Bronchial epithelial cell (primary cell): Measurements from ENCODE around the gene MILR1. TPM values are rescaled to one million over a fixed set of nuclear protein-coding genes. Genes with fewer than 3 reads are reported as not detected.
"Not testable (repeated sequence)": the region's sequence is repeated elsewhere in the genome, so short reads cannot be mapped to it uniquely, and the experiment has no call there.

Experiments used
- DNase-seq: peaks from one replicate; pipeline ENCODE4 v3.0.0-alpha.2; 2010; ENCODE audit warnings: low read depth
- FAIRE-seq: peaks from 2 replicates; lab custom pipeline; 2011; peaks lifted over from hg19 to GRCh38; lab: Jason Lieb, UNC
- H3K27me3 ChIP-seq: 2 replicates; pipeline ENCODE4 v1.5.1; 2011; ENCODE audit warnings: low read length; ENCODE audit not compliant: control insufficient read depth, insufficient read depth
- H3K36me3 ChIP-seq: 2 replicates; pipeline ENCODE4 v1.5.1; 2011; ENCODE audit warnings: low read length; ENCODE audit not compliant: control insufficient read depth, insufficient read depth
- H3K4me3 ChIP-seq: 2 replicates; pipeline ENCODE4 v1.5.1; 2011; ENCODE audit warnings: mild to moderate bottlenecking, low read depth, low read length, control low read depth
- total RNA-seq: library from RNA; depleted of rRNA; stranded (reverse); fragments of >200 nt; gene quantifications from 2 replicates; pipeline ENCODE4 v1.2.1, GENCODE V29; 2014
- TF ChIP-seq, protein P1 (sequence below): IDR thresholded peaks from 2 replicates; pipeline ENCODE4 v1.5.1; 2011; ENCODE audit warnings: mild to moderate bottlenecking, moderate library complexity, low read length, control low read depth, inconsistent platforms; ENCODE audit not compliant: insufficient read depth, severe bottlenecking

The MILR1 gene
- total RNA-seq, 1 donor from 2014 or later: 0.79 TPM

DNA sequence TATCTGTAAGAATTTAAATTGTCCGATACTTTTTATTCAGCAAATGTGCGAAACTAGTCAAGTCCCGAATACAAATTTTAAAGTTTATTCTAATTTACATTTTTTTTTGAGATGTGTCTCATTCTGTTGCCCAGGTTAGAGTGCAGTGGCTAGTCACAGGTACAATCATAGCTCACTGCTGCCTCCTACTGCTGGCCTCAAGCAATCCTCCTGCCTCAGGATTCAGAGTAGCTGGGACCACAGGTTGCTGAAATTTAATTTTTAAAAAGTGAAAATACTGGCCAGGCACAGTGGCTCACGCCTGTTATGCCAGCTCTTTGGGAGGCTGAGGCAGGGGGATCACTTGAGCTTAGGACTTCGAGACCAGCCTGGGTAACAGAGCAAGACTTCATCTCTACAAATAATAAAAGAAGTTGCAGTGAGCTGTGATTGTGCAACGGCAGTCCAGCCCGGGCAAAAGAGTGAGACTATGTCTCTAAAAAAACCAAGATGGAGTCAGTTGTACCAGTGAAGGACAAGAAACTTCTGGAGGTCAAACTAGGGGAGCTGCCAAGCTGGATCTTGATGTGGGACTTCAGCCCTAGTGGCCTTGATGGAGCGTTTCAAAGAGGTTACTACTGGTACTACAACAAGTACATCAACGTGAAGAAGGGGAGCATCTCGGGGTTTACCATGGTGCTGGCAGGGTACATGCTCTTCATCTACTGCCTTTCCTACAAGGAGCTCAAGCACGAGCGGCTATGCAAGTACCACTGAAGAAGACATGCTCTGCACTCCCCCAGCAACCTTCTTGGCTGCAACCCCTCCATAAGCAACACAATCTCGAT, 42.3 kb downstream of the MILR1 start:
- peaks cover 4% of the 10 kb centered on the region for H3K36me3 ChIP-seq

DNA sequence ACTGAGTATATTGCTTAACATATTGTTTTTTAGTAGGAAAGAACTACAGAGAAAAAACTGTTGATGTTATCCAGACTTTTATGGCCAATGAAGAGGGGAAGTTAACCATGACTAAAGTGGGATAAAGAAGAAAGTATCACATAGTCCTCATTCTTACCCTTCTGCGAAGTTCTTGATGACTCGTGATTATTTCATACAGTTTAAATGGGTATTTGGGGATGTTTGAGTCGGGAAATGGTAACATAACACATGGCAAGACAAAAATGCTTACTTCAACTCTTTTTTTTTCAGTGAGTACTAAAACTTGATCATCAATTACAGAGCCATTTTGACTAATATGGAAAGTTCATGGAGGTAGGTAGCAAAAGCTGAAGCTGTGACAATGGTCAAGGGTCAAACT, 43.1 kb downstream of the MILR1 start:
- FAIRE-seq (no peak), DNase-seq (peak; percentile 68)
- TF ChIP-seq, protein P1, sequence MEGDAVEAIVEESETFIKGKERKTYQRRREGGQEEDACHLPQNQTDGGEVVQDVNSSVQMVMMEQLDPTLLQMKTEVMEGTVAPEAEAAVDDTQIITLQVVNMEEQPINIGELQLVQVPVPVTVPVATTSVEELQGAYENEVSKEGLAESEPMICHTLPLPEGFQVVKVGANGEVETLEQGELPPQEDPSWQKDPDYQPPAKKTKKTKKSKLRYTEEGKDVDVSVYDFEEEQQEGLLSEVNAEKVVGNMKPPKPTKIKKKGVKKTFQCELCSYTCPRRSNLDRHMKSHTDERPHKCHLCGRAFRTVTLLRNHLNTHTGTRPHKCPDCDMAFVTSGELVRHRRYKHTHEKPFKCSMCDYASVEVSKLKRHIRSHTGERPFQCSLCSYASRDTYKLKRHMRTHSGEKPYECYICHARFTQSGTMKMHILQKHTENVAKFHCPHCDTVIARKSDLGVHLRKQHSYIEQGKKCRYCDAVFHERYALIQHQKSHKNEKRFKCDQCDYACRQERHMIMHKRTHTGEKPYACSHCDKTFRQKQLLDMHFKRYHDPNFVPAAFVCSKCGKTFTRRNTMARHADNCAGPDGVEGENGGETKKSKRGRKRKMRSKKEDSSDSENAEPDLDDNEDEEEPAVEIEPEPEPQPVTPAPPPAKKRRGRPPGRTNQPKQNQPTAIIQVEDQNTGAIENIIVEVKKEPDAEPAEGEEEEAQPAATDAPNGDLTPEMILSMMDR: no peak
- Histone ChIP-seq H3K27me3 (no peaks in the 10 kb centered on the region), H3K4me3 (no peak overlapping the region), H3K36me3 (peaks cover 4% of the 10 kb centered on the region)

More for the DNA sequence above, 42.3 kb downstream of the MILR1 start:
- FAIRE-seq: no peak
- DNase-seq: peak; percentile 49
- TF ChIP-seq, protein P1: peak; percentile 60
- Histone ChIP-seq H3K27me3 (no peaks in the 10 kb centered on the region), H3K4me3 (no peak overlapping the region)

DNA sequence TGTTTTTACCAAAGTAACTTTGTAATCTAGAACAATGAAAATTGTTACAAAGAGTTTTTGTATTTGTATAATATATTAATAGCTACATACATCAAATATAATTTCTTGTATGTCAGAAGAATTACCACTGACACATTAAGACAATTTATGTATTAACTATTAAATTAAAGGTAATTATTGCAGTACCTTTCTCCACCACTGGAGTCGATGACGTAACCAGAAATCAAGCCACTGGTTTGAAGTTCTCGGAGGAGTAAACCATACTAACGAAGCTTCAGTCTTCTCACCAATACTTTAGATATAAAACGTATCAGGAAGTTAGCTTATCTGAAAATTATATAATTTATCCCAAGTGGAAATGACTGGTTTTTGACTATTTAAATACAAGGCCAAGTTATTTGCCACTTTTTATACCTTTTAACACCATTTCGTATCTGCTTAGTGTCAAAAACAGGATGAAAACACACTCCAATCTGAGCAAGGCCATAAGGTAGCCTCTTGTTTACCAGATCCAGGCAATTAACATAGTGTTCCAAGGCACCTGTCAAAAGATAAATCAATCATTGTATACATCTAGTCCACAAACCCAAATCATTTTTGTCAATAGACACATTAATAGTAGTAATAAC, 43.7 kb downstream of the MILR1 start:
- Histone ChIP-seq H3K4me3 (no peak overlapping the region), H3K27me3 (no peaks in the 10 kb centered on the region), H3K36me3 (peaks cover 4% of the 10 kb centered on the region)
- DNase-seq: peak; percentile 38
- FAIRE-seq: no peak
- TF ChIP-seq, protein P1: peak; percentile 18

DNA sequence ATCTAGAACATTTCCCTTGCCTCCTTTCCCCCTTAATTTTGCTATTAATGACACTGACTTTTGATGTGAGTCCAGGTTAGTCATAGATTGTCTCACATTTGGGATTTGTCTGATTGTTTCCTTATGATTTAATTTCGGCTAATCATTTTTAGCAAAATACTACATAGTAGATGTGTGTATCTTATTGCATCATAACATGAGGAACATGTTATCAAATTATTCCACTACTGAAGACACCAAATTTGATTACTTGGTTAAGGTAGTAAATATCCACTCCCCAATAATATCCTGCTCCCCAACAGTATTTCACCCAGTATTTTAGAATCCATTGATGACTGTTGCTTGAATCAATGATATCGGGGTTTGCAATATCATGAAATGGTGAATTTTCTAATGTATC, 45.2 kb downstream of the MILR1 start:
- TF ChIP-seq, protein P1: no peak
- no peak for DNase-seq
- no peak for FAIRE-seq
- Histone ChIP-seq H3K27me3 (no peaks in the 10 kb centered on the region), H3K36me3 (peaks cover 4% of the 10 kb centered on the region), H3K4me3 (no peak overlapping the region)

DNA sequence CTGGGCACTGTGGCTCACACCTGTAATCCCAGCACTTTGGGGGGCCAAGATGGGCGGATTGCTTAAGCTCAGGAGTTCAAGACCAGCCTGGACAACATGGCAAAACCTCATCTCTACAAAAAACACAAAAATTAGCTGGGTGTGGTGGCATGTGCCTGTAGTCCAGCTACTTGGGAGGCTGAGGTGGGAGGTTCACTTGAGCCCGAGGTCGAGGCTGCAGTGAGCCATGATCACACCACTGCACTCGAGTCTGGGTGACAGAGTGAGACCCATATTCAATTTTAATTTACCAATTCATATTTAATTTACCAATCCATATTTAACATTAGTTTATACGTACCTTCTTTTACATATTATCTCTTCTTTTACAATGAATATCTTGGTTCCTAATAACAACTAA, 46.4 kb downstream of the MILR1 start:
- H3K36me3 ChIP-seq, H3K27me3 ChIP-seq, H3K4me3 ChIP-seq, DNase-seq, FAIRE-seq: not testable (repeated sequence)

DNA sequence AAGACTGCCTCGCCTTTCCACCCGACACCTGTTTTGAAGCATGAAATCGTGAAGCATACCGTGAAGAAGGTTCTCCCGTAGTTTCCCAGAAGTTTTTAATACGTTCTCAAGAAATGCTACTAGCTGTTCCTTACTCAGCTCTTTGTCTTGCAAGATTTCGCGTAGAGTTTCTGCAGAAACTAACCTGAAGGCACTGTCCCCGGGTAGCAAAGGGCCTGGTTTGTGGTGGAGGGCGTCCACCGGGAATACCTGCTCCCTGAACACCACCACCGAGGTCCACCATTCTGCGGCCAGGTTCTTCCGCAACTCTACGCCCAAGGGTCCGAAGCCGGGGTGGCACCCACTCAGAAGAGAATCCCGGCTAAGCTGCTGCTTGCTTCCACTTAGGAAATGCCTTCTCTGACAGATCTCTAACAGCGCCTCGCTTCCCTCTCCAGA, 47.5 kb downstream of the MILR1 start:
- DNase-seq: no peak
- Histone ChIP-seq H3K36me3 (peaks cover 11% of the 10 kb centered on the region), H3K27me3 (no peaks in the 10 kb centered on the region), H3K4me3 (peak overlapping the region; percentile 88)
- FAIRE-seq: no peak
- TF ChIP-seq, protein P1: no peak
